AG08396 (cell line): ENCODE results near the gene AKAP5.

Experiments used
- DNase-seq: peaks from one replicate; pipeline ENCODE4 v3.0.0; 2012; ENCODE audit warnings: low spot score, mixed read lengths

AKAP5 gene

DNA sequence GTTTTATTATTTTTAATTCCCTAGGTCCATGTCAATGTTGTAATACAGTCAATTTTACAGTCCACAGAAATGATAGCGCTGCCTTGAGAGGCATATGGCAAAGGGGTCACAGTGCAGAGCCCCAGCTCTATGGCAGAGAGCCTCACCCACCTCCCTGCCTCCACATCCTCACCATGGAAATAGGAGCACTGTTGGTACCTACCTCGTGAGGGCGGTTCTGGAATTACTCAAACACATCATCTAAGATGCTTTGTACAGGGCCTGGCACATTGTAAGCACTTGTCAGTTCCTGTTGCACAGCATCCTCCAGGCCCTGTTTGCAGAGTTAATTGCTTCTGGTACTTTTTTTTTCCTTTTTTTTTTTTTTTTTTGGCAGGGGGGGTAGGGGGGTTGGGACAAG, 4.1 kb upstream of the AKAP5 start:
- DNase-seq, result no peak

DNA sequence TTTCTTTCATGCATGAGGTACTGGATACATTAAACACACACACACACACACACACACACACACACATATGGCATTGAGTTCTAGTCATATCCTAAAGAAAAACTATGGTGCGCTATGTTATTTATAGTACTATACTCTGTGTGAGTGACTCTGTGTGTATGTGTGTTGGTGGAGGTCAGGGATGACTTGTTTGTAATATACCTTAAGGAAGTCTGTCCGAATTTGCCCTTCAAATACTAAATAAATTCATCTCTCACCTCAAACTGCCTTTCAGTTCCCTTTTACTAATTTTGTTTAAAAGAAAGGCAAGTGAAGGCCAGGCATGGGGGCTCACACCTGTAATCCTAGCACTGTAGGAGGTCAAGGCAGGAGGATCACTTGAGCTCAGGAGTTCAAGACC, 2.1 kb upstream of the AKAP5 start:
- DNase-seq, result no peak

DNA sequence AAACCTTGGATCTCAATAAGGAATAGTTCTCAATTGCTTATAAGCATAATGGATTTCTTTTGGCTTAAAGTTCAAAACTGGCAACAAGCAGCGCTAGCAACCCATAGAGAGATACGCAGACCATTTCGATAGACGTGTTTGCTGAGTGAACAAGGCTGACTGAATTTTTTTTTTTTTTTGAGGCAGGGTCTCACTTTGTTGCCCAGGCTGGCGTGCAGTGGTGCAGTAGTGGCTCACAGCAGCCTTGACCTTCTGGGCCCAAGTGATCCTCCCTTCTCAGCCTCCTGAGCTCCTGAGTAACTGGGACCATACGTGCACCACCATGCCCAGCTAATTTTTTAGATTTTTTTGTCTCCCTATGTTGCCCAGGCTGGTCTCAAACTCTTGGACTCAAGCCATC, 1.4 kb upstream of the AKAP5 start:
- DNase-seq, result no peak

DNA sequence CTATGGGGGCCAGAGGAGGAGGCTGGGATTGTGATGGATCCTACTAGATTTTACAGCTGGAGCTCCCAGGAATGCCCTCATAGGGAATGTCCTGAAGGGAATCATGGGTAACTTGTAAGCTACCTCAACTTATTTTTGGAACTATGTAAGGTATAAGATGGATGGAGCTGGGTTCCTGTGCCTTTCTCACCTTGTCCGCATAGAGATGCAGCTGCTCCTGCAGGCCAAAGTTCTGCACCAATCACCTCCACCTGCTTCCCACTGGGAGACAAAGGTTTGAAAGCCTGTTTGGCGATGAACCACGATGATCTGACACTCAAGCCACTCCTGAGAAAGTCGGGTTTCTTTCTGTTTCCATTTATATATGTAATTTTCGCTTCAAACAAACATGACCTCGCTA, 648 bp upstream of the AKAP5 start:
- no peak for DNase-seq

DNA sequence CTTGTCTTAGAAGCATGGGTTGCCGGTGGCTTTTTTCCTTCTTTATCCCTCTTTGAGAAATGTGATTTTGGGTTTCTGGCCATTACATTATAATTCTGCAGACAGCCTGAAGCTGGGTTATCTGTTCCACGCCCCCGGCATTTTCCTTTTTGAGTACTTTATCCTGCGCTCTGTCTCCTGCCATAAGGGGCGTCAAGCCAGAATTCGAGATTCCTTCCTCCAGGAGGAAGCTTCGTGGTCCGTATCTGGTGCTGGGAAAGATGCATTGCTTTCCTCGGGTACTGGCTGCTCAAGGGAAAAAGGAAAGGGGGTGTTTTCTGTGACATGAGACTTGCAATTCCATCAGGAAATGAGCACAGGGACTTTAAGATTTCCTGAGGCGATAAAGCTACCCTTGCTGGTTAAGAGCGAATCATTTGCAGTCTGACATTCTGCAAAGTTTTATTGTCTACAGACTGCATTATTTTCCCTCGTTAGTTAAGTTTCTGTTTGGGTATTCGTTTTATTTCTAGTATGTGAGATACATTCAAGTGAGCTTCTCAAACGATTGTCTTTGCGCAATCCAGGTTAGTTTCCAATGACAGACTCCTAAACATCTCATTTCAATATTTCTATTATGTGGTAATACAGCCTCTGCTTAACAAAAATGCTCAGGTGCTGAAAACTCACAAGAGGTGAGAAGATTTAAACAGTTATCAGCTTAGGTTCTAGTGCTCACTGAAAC, 694 bp downstream of the AKAP5 start:
- peak; percentile 67 for DNase-seq

DNA sequence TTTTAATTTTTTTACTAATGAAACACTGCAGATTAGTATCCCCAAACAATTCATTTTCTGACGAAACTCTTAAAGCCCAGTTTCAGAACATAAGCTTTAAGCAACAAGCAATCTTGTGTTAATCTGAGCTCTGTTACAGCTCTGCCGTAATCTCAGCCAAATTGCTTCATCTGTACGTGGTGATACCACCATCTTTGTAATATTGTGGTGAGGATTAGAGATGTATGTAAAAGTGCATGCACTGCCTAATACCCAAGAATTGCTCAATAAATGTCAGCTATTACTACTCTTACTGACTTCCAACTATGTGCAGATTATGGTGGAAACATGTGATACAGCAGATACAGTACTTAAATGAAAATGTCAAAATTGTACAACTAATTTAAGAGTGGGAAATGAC, 1.8 kb downstream of the AKAP5 start:
- no peak for DNase-seq

DNA sequence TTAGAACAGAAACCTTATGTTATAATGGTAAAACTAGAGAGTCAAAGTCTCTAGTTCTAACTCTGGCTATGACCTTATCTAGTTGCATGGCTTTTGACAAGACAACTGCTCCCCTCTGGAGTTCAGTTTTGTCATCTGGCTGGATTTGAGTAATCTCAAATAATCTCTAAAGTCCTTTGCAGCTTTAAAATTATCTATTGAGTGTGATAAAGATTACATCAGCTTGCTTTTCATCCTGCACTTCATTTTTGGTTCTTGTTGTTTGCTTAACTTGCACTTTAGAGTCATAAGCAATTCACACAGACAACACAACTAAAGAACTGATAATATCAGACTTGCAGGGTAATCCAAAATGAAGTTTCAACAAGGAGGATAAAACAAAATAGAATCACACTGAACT, 2.3 kb downstream of the AKAP5 start:
- no peak for DNase-seq

DNA sequence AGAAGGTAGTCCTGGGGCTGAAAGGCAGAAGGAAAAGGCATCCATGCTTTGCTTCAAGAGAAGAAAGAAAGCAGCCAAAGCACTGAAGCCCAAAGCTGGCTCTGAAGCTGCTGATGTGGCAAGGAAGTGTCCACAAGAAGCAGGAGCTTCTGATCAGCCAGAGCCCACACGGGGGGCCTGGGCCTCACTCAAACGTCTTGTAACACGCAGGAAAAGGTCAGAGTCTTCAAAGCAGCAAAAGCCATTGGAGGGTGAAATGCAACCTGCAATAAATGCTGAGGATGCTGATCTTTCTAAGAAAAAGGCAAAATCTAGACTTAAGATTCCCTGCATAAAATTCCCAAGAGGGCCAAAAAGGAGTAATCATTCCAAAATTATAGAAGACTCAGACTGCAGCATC, 3.2 kb downstream of the AKAP5 start:
- DNase-seq, result no peak

DNA sequence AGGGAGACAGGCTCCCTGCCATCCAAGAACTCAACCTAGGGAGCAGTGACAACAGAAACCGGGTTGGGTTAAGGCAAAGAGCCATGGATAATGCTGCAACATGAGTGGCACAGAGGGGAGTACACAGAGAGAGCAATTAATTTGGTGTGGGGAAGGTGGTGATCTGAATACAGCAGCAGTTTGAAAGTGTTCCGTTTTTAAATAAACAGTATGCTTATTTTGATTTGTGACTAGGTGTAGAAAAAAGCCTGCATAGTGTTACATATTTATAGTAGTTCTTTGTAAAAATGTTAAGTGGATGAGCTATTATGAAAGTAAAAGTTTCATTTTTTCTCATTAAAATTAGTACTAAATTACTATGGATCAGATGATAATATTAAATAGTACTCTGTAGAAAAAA, 8.7 kb downstream of the AKAP5 start:
- DNase-seq, result no peak

DNA sequence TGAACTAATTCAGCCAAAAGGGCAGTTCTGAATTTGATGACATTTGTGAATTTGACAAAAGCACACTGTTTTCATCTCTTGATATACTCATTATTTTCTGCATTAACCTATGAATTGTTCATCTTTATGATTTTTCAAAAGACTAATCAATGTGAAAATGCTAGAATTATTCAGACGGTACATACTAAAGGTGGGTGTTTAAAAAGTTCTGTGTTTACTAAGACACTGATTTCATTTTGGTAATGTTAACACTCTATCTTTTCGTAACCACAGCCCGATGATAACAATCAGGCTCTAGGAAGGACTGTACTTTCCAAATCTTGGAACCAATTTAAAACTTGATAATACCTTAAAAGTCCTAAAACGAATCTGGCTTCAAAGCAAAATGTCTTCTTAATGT, 9.4 kb downstream of the AKAP5 start:
- no peak for DNase-seq

DNA sequence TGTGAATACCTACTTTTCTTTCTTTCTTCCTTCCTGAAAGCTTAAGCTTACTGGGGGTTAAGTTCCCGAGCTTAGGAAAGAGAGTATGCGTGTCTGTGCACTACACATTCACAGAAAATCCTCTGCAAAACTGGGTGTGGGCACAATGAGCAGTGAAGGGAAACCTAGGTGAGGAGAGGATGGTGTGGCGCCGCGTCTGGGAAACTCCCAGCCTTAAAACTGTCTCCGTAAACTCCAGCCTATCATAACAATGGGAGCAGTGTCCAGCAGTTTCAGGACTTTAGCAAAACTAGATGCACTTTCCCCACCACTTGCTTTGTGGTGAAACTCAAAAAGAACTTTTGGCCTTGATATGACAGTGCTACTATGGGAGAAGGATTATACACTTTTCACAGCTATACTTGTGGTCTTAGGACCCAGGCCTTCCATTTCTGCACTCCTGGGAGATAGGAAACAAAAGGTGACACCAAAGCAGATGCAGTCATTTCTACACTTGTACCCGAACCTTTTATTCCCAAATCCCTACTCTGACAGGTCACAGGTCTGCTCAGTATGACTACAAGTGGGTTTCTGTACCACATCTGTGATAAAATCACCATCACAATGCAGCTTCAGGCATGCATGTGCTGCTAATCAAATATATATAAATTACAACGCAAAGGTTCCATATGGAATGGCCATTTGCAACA, 10.4 kb downstream of the AKAP5 start:
- no peak for DNase-seq

DNA sequence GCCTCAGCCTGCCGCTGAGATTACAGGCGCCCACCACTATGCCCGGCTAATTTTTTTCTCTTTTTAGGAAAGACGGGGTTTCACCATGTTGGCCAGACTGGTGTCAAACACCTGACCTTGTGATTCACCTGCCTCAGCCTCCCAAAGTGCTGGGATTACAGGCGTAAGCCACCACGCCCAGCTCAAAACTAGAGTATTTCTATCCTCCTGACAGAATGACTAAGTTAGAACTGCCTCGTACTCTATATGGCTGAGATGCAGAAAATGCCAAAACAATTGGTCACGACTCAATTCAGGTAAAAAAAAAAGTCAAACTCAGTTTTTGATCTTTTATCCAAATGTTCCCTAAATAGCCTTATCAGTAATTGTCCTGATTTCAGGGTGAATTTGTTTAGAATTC, 11.1 kb downstream of the AKAP5 start:
- DNase-seq, result no peak

DNA sequence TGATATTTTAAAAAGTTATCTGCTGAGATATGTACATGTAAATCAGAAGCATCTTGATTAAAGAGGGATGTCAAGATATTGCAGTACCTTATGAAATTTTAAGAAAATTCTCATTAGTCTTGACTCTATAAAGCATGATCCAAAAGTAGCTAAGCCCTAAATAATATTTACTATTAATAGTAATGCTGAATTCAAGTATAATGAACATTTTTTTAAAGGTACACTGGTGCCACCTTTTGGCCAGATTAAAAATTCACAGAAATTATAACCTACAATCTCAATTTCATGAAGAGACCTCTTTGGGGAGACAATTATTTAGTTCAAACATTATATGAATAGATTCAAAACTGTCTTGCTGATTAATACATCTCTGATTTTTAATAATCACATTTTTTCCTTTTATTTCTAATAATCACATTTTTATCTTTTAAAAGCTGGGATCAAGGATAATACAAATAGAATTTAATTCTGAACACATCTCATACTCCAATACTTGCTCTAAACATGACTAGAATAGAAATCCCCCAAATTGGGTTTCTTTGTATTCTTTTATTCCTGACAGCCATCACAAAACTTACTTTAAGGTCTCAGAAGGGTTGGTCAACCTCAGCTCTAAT, 13.4 kb downstream of the AKAP5 start:
- peak; percentile 28 for DNase-seq

DNA sequence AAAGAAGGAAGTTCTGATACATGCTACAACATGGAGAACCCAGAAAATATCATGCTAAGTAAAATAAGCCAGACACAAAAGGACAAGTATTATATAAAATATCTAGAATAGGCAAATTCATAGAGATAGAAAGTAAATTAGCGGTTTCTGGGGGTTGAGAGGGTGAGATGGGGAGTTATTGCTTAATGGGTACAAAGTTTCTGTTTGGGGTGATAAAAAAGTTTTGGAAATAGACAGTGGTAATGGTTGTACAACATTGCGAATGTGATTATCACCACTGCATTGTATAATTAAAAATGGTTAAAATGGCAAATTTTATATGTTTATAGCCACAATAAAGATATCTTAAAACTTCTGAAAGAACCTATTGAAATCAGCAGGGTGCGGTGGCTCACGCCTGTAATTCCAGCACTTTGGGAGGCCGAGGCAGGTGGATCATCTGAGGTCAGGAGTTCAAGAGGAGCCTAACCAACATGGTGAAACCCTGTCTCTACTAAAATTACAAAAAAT, 23.3 kb downstream of the AKAP5 start:
- DNase-seq, result no peak

DNA sequence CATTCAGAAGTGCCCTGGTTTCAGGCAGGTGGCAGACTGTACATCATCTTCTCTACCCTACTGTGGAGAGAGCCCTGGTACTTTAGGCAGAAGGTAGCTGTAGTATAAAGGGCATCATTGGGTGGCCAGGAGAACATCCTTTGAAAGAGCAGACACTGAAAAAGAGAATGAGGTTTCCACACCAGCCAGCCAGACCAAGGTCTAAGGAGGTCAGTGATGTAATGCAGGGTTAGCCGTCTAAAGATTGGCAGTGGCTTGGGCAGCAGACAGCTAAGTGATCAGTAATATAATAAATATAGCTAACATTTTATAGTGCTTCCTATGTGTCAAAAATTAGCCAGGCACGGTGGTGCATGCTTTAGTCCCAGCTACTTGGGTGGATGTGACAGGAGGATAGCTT, 26.3 kb downstream of the AKAP5 start:
- DNase-seq, result no peak

DNA sequence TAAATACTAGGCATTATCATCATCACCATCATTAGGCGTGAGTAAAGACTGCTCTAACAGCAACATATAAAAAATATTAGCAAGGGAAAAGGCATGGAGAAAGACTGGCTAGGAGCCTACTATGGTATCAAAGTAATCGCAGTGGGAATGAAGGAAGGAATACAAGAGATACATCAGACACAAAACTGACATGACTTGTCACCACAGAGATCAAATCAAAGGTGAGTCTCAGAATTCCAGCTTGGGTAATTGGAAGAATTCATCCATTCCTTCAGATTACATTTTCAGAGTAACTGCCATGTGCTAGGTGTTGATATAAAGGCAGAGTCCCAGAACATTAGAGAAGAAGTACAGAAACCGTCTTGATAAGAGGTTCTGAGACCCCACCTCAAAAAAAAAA, 28.2 kb downstream of the AKAP5 start:
- DNase-seq, result no peak

DNA sequence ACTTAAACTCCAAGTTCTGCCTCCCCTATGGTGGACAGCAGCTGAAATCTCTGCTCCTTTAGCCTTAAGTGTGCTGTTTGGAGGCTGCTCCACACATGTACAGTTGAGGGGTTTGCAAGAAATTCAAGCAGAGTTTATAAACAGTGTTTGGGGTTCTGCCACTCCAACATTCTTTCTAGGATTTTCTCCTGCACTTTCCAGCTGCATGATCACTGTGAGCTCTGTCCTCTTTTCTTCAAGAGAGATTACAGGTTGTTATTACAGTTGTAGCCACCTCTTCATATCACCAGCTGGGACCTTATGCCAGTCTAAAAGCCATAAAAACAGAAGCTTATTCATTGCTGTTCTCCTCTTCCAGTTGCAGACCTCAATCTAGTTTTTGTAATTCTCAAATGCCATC, 30.0 kb downstream of the AKAP5 start:
- DNase-seq, result no peak

DNA sequence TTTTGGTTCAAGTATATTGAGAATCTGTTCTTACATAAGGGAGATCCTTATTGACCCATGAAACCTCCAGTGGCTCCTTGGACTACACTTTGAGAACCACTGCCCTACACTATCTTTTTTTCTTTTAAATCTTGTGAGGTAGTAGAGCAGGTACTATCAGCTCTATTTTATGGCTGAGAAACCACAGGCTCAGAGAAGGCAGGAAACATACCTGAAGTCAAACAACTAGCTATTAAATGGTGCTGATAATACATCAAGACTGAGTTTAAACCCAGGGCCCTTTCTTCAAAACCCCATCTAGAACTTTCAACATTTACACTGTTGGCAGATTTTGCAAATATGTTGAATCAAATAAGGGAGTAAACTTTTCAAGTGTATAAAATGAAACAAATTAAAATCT, 31.5 kb downstream of the AKAP5 start:
- no peak for DNase-seq

DNA sequence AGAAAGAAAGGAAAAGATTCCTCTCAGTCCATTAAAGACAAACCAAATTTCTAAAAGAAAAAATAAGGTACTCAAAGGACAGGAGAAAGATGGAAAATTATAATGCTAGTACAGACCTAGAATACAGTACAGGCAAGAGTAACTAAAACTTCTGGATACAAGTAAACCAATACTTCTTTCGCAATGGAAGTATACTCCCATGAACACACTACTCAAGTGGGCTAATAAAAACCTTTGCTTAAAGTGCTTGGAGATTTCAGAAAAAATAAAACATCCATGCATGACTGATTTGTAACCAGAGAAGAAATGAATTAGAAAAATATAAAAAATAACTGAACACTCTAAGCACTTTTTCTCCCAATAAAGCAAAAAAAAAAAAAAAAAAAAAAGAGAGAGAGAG, 34.8 kb downstream of the AKAP5 start:
- no peak for DNase-seq

DNA sequence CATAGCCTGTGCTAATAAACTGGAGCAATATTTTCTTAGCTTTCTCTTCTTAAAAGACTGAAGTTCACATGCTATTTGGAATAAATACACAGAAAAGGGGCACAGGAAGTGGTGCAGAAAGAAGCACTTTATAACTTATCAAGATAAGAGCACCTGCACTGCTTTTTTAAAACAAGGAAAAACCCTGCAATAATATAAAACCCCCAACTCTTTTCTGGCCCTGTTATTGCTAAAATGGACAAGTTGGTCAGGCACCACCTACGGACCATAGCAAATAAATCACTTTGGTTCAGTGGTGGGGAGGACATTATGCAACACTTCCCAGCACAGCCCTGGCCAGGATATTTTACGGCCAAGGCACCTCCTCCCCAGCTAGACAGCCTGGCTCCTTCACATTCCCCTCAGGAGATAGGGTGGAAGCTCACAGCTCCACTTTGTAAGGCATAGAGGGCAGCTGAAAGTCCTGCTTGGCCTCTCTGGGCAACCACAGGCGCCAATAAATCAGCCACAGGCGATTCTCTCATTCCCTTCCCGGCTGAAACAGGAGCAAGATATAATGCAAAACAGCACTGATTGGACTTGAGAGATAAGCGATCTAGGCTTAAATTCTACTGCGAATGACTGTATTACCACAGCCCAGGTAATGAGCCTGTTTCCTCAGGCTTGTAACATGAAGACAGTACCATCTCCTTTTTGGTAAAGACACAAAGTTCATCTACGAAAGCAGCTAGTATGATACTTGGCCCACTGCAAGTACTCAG, 36.3 kb downstream of the AKAP5 start:
- DNase-seq, result peak; percentile 27

DNA sequence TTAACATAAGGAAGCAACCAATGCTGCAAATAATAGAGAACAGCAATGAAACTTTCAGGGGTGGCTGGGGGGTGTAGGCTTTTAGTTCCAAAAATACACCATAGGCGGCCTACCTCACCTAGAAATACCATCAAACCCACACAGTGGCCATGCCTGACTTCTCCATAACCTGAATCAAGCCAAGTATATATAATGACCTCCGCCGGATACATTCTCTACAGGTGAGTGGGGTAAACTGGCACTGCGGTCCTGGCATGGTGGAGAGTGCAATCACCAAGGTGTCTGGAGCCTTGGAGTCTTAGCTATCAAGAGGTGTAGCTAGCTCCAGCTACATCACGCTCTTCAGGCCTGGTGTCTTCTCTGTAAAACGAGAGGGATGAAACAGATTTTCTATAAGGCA, 37.2 kb downstream of the AKAP5 start:
- no peak for DNase-seq

DNA sequence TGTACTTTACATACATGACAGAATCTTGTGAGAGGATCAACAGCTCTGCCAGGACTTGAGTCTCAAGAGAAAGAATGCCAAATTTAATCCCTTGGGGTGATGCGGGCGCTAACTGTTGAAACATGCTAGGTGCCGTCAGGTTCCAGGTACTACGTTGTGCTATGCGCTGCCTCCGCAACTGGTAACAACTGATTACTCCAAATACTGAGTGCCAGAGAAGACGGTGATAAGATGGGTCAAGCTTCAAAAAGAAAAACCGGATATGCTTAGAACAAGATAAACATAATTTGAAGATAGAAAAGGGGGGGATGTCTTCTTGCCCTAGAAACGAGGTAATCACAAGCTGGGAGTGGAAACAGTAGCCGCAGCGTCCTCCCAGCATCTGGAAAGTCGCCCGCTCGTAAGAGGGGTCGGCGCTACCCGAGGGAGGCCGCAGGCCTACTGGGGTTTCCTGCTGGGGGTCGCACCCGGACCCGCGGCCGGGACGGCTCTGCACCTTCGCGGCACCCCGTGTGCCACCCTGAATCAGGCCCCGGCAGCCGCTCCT, 37.7 kb downstream of the AKAP5 start:
- DNase-seq, result no peak
